SH-SY5Y (cell line): Measurements from ENCODE around the gene GNAT1.

Source experiments
- GATA2 ChIP-seq: IDR thresholded peaks from 2 replicates; pipeline ENCODE4 v1.6.1; 2011; ENCODE audit warnings: mild to moderate bottlenecking, low read depth, low read length
- GATA3 ChIP-seq: IDR thresholded peaks from 2 replicates; pipeline ENCODE4 v1.6.1; 2011; ENCODE audit warnings: low read depth, mild to moderate bottlenecking, low read length, moderate library complexity

GRCh38 chr3:50238549-50239026 is 47.2 kb downstream of the GNAT1 start:
- TF ChIP-seq GATA2, result no peak
- no peak for TF ChIP-seq GATA3
